SK-N-SH (cell line): ENCODE data around the gene PLGRKT. TPM values are rescaled to one million over a fixed set of nuclear protein-coding genes. Genes with fewer than 3 reads are reported as not detected.

ENCODE experiments used
- CTCF ChIA-PET: fragments of 300-600, 350-600 bp; formaldehyde crosslinking; extraction: SDS; loops from one replicate; lab custom pipeline; 2021; lab: Yijun Ruan, JAX
- POLR2A ChIA-PET: fragments of 350-600 bp; sonication (Branson Sonifier 250); formaldehyde crosslinking; extraction: SDS; loops from one replicate; lab custom pipeline; 2020; ENCODE audit warnings: antibody characterized with exemption, inconsistent platforms; lab: Yijun Ruan, JAX
- DNase-seq: peaks from one replicate; pipeline ENCODE4 v3.0.0; 2012
- H2AFZ ChIP-seq: fragments of 200-600 bp; sonication (generic); 2 replicates; pipeline ENCODE4 v1.8.1; 2016; ENCODE audit warnings: antibody characterized with exemption, mild to moderate bottlenecking, low read depth
- H3F3A ChIP-seq: fragments of 200-600 bp; sonication (generic); replicated peaks from 2 replicates; pipeline ENCODE3; 2016; ENCODE audit warnings: antibody characterized with exemption, mild to moderate bottlenecking; ENCODE audit not compliant: insufficient read depth
- H3K27ac ChIP-seq, 2 experiments: fragments of 200-500 bp in 1 of 2; fragments of 200-600 bp in 1 of 2; sonication (Bioruptor generic) in 1 of 2; sonication (generic), shearing (Covaris generic) in 1 of 2; 2 replicates each; pipeline versions ENCODE4 v1.5.1 to v1.6.1; 2014 to 2016; ENCODE audit warnings: low read depth in 2 of 2, inconsistent platforms in 1 of 2, low read length in 1 of 2, mild to moderate bottlenecking in 1 of 2, mixed read lengths in 1 of 2
- H3K27me3 ChIP-seq: fragments of 200-600 bp; sonication (generic), shearing (Covaris generic); 2 replicates; pipeline ENCODE4 v1.6.1; 2016; ENCODE audit warnings: mixed run types; ENCODE audit not compliant: insufficient read depth
- H3K36me3 ChIP-seq, 2 experiments: fragments of 200-500 bp in 1 of 2; fragments of 200-600 bp in 1 of 2; sonication (Bioruptor generic) in 1 of 2; sonication (generic) in 1 of 2; replicated peaks in 1 of 2; 2 replicates each; pipeline versions ENCODE3 to v1.5.1; 2014 to 2016; ENCODE audit warnings: low read length in 1 of 2, mild to moderate bottlenecking in 1 of 2; ENCODE audit not compliant: insufficient read depth in 2 of 2, control insufficient read depth in 1 of 2
- H3K4me1 ChIP-seq, 2 experiments: fragments of 200-500 bp in 1 of 2; fragments of 200-600 bp in 1 of 2; sonication (Bioruptor generic) in 1 of 2; sonication (generic), shearing (Covaris generic) in 1 of 2; 2 replicates each; pipeline versions ENCODE4 v1.5.1 to v1.6.1; 2014 to 2016; ENCODE audit warnings: low read depth in 1 of 2, low read length in 1 of 2, mixed run types in 1 of 2; ENCODE audit not compliant: insufficient read depth in 2 of 2, control insufficient read depth in 1 of 2
- H3K4me2 ChIP-seq: fragments of 200-600 bp; sonication (generic), shearing (Covaris generic); 2 replicates; pipeline ENCODE4 v1.6.1; 2017; ENCODE audit warnings: mixed run types
- H3K4me3 ChIP-seq, 2 experiments: fragments of 200-500 bp in 1 of 2; fragments of 200-600 bp in 1 of 2; sonication (Bioruptor generic) in 1 of 2; sonication (generic), shearing (Covaris generic) in 1 of 2; 2 replicates each; pipeline versions ENCODE4 v1.5.1 to v1.8.1; 2014 to 2016; ENCODE audit warnings: low read depth in 2 of 2, inconsistent platforms in 1 of 2, low read length in 1 of 2, mild to moderate bottlenecking in 1 of 2, mixed read lengths in 1 of 2, moderate library complexity in 1 of 2
- H3K79me2 ChIP-seq: fragments of 200-600 bp; sonication (generic); 2 replicates; pipeline ENCODE4 v1.8.1; 2017; ENCODE audit warnings: mild to moderate bottlenecking; ENCODE audit not compliant: insufficient read depth
- H3K9ac ChIP-seq: fragments of 200-600 bp; sonication (generic); 2 replicates; pipeline ENCODE4 v1.6.1; 2017; ENCODE audit warnings: mixed run types
- H3K9me2 ChIP-seq: fragments of 200-600 bp; sonication (generic); 2 replicates; pipeline ENCODE4 v1.6.1; 2017; ENCODE audit warnings: mixed run types
- H3K9me3 ChIP-seq: fragments of 200-600 bp; sonication (generic); 2 replicates; pipeline ENCODE4 v1.6.1; 2017; ENCODE audit warnings: mixed run types, mild to moderate bottlenecking, moderate library complexity
- H4K20me1 ChIP-seq: fragments of 200-600 bp; sonication (generic); 2 replicates; pipeline ENCODE4 v1.6.1; 2017; ENCODE audit warnings: mild to moderate bottlenecking, mixed run types; ENCODE audit not compliant: insufficient read depth
- CHD2 ChIP-seq: fragments of 150-350 bp; IDR thresholded peaks from 2 replicates; pipeline ENCODE4 v1.6.1; 2018; ENCODE audit warnings: low read length; ENCODE audit not compliant: partially characterized antibody
- CTCF ChIP-seq: fragments of 200-600 bp; sonication (generic); IDR thresholded peaks from 2 replicates; pipeline ENCODE4 v1.6.1; 2017; ENCODE audit warnings: antibody characterized with exemption, mild to moderate bottlenecking, moderate library complexity
- ELF1 ChIP-seq: IDR thresholded peaks from 2 replicates; pipeline ENCODE4 v1.4.0; 2012
- EP300 ChIP-seq, 2 experiments: IDR thresholded peaks; 2 replicates each; pipeline versions ENCODE4 v1.4.0 to v1.6.1; 2012; ENCODE audit warnings: borderline replicate concordance in 1 of 2, low read depth in 1 of 2, low read length in 1 of 2
- EZH2phosphoT487 ChIP-seq: fragments of 200-600 bp; sonication (generic); IDR thresholded peaks from 2 replicates; pipeline ENCODE4 v1.6.1; 2017; ENCODE audit warnings: low read depth, mixed run types, mild to moderate bottlenecking, antibody characterized with exemption, moderate library complexity, borderline replicate concordance
- FOSL2 ChIP-seq: IDR thresholded peaks from 2 replicates; pipeline ENCODE4 v1.4.0; 2012; ENCODE audit warnings: low read depth, mild to moderate bottlenecking, moderate library complexity, borderline replicate concordance
- FOXJ3 ChIP-seq: sonication (generic); formaldehyde crosslinking; IDR thresholded peaks from 2 replicates; pipeline ENCODE4 v1.5.1; 2020; ENCODE audit warnings: mild to moderate bottlenecking, missing genetic modification reagents
- GABPA ChIP-seq: IDR thresholded peaks from 2 replicates; pipeline ENCODE4 v1.4.0; 2012; ENCODE audit warnings: low read depth, mild to moderate bottlenecking
- GATA2 ChIP-seq: sonication (generic); formaldehyde crosslinking; IDR thresholded peaks from 2 replicates; pipeline ENCODE4 v1.5.0; 2020; ENCODE audit warnings: mild to moderate bottlenecking, missing genetic modification reagents
- MXI1 ChIP-seq: IDR thresholded peaks from 2 replicates; pipeline ENCODE4 v1.6.1; 2012; ENCODE audit warnings: mild to moderate bottlenecking, low read depth, low read length, improper control_type of control experiment
- POLR2AphosphoS5 ChIP-seq: IDR thresholded peaks from 2 replicates; pipeline ENCODE4 v1.6.1; 2012; ENCODE audit warnings: low read depth, low read length
- RCOR1 ChIP-seq: fragments of 150-350 bp; IDR thresholded peaks from 2 replicates; pipeline ENCODE4 v1.6.1; 2017; ENCODE audit warnings: antibody characterized with exemption, low read length
- REST ChIP-seq: IDR thresholded peaks from 2 replicates; pipeline ENCODE4 v1.6.1; 2012; ENCODE audit warnings: mild to moderate bottlenecking, low read depth, low read length, moderate library complexity
- RFX5 ChIP-seq: IDR thresholded peaks from 2 replicates; pipeline ENCODE4 v1.6.1; 2012; ENCODE audit warnings: mild to moderate bottlenecking, improper control_type of control experiment, low read length
- RXRA ChIP-seq: IDR thresholded peaks from 2 replicates; pipeline ENCODE4 v1.4.0; 2012; ENCODE audit warnings: low read depth, mild to moderate bottlenecking, borderline replicate concordance
- SMC3 ChIP-seq: IDR thresholded peaks from 2 replicates; pipeline ENCODE4 v1.6.1; 2012; ENCODE audit warnings: low read depth, low read length, improper control_type of control experiment
- TAF1 ChIP-seq: IDR thresholded peaks from 2 replicates; pipeline ENCODE4 v1.6.1; 2012; ENCODE audit warnings: low read depth, mild to moderate bottlenecking, low read length, moderate library complexity, borderline replicate concordance
- TCF12 ChIP-seq: IDR thresholded peaks from 2 replicates; pipeline ENCODE4 v1.4.0; 2012
- TEAD4 ChIP-seq: IDR thresholded peaks from 2 replicates; pipeline ENCODE4 v1.4.0; 2012; ENCODE audit warnings: mild to moderate bottlenecking, borderline replicate concordance; ENCODE audit not compliant: insufficient read depth
- YY1 ChIP-seq: IDR thresholded peaks from 2 replicates; pipeline ENCODE4 v1.4.0; 2012; ENCODE audit warnings: low read depth, mild to moderate bottlenecking
- WGBS: methylation state at CpG from one replicate; pipeline ENCODE4 v1.1.6; 2017; ENCODE audit warnings: low lambda C conversion rate; 5-methylcytosine and 5-hydroxymethylcytosine counted together
- polyA plus RNA-seq, 3 experiments: library from polyadenylated mRNA; depleted of rRNA; stranded (reverse); fragments of >200 nt; gene quantifications; 2 replicates each; pipeline ENCODE4 v1.2.3, GENCODE V29; 2012
- TF ChIP-seq, protein P1 (sequence below): fragments of 150-350 bp; IDR thresholded peaks from 2 replicates; pipeline ENCODE4 v1.6.1; 2016; ENCODE audit warnings: mild to moderate bottlenecking, low read depth, low read length

The PLGRKT gene
- polyA plus RNA-seq, 1 of the 3 experiments (the other 2 are of a cell fraction) = 11.4 TPM

- TF ChIP-seq CTCF (peak; percentile 55), YY1 (no peak), EP300 (IDR thresholded peaks at IDR 0.05; ENCODE audit: borderline replicate concordance in 1 of 2, low read depth in 1 of 2, low read length in 1 of 2) (no peak), CHD2 (no peak), SMC3 (peak; percentile 35; the same call in 1 of the 2 replicates), POLR2AphosphoS5 (no peak), REST (no peak), TCF12 (no peak), GATA2 (CRISPR knock-in tag) (no peak), RFX5 (no peak), EZH2phosphoT487 (no peak), TEAD4 (no peak)
- TF ChIP-seq, protein P1, sequence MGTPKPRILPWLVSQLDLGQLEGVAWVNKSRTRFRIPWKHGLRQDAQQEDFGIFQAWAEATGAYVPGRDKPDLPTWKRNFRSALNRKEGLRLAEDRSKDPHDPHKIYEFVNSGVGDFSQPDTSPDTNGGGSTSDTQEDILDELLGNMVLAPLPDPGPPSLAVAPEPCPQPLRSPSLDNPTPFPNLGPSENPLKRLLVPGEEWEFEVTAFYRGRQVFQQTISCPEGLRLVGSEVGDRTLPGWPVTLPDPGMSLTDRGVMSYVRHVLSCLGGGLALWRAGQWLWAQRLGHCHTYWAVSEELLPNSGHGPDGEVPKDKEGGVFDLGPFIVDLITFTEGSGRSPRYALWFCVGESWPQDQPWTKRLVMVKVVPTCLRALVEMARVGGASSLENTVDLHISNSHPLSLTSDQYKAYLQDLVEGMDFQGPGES = no peak
These were observed 12.6 kb downstream of the PLGRKT start (continued) for GRCh38 chr9:5425006-5425628.

DNA sequence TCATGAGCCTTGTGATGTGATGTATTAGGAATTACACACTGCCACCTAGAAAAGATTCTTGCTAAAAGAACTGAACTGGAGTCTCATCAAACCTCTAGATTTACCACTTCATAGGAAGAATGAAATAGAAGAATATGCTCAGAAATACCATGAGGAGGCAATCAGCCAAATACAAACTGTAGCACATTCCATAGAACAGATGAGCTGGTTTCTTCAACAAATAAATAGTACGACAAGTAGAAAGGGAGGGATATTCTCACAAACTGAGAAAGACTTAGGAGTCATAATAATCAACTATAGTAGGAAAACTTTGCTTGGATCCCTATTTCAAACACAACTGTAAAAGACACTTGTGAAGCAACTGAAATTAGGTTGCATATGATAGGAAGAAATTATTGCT is 15.4 kb downstream of the PLGRKT start:
- no peak for DNase-seq
- 92% methylated on average over 1 of the region's 1 CpG for whole genome bisulfite sequencing
- ChIA-PET CTCF (interaction anchor here (0.7 to 1.7 kb wide), 2 partner anchors 236 to 436 kb away, joined by 3 to 8 read pairs; no protein-coding TSS in a partner anchor), POLR2A (no interaction called here)
- H4K20me1 ChIP-seq = no peaks in the 10 kb centered on the region
- no peak overlapping the region for H2AFZ ChIP-seq
- H3K27me3 ChIP-seq = no peaks in the 10 kb centered on the region
- peaks cover 4% of the 10 kb centered on the region for H3F3A ChIP-seq
- H3K9me3 ChIP-seq = no peaks in the 10 kb centered on the region
- no peaks in the 10 kb centered on the region for H3K9me2 ChIP-seq
- no peaks in the 10 kb centered on the region for H3K36me3 ChIP-seq
- no peaks in the 10 kb centered on the region for H3K79me2 ChIP-seq
- no peak overlapping the region for H3K4me2 ChIP-seq
- H3K4me3 ChIP-seq = no peak overlapping the region
- H3K9ac ChIP-seq = no peak overlapping the region
- no peaks in the 10 kb centered on the region; a peak in 1 of 4 replicates for H3K4me1 ChIP-seq
- no peak overlapping the region for H3K27ac ChIP-seq
- TF ChIP-seq FOXJ3 (no peak), GABPA (no peak), POLR2AphosphoS5 (no peak), TAF1 (no peak), RCOR1 (no peak), FOSL2 (no peak), RFX5 (no peak), ELF1 (no peak), RXRA (no peak), MXI1 (no peak), CHD2 (no peak), SMC3 (no peak), REST (no peak)
